Measurements from ENCODE around the gene IBTK.

DNA sequence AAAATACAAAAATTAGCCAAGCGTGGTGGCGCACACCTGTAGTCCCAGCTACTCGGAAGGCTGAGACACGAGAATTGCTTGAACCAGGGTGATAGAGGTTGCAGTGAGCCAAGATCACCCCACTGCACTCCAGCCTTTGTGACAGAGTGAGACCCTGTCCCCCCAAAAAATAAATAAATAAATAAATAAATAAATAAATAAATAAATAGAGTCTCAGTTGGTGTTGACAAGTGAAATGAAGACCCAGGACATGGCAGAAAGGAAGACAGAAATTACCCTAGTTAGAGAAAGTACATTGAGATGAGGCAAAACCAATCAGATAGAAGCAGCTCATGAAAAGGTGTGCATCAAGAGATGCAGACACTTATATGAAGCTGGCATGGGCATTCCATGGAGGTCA lies 105.0 kb downstream of the IBTK start:
- TF ChIP-seq, protein P1, sequence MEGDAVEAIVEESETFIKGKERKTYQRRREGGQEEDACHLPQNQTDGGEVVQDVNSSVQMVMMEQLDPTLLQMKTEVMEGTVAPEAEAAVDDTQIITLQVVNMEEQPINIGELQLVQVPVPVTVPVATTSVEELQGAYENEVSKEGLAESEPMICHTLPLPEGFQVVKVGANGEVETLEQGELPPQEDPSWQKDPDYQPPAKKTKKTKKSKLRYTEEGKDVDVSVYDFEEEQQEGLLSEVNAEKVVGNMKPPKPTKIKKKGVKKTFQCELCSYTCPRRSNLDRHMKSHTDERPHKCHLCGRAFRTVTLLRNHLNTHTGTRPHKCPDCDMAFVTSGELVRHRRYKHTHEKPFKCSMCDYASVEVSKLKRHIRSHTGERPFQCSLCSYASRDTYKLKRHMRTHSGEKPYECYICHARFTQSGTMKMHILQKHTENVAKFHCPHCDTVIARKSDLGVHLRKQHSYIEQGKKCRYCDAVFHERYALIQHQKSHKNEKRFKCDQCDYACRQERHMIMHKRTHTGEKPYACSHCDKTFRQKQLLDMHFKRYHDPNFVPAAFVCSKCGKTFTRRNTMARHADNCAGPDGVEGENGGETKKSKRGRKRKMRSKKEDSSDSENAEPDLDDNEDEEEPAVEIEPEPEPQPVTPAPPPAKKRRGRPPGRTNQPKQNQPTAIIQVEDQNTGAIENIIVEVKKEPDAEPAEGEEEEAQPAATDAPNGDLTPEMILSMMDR (IDR thresholded peaks at IDR 0.05; ENCODE audit: low read depth, low read length, poor library complexity, severe bottlenecking) = no peak
- TF ChIP-seq EZH2phosphoT487 (IDR thresholded peaks at IDR 0.05; ENCODE audit: borderline replicate concordance, low read length) = no peak

All from DOHH2 (cell line).